T-helper 17 cell (primary cell): ENCODE results near the gene GRIK2. TPM values are rescaled to one million over a fixed set of nuclear protein-coding genes. Genes with fewer than 3 reads are reported as not detected.

Source experiments
- ATAC-seq: fragments of 150-1000 bp; cut with Tn5 transposase; 2 replicates; pipeline ENCODE4 v1.10.0; 2021; ENCODE audit warnings: mild to moderate bottlenecking, moderate library complexity
- DNase-seq, 3 donors: peaks; one replicate each; pipeline versions ENCODE4 v3.0.0 to v3.0.0-alpha.2; 2020 to 2021
- H3K9me3 ChIP-seq: one replicate; pipeline ENCODE4 v1.7.0; 2013; ENCODE audit warnings: low read length, mild to moderate bottlenecking; ENCODE audit not compliant: control insufficient read depth, poor library complexity, severe bottlenecking
- H3K27ac Mint-ChIP-seq: one replicate; pipeline ENCODE4 v1.8.0; 2022; ENCODE audit warnings: mild to moderate bottlenecking, moderate library complexity, mixed read lengths
- H3K27me3 Mint-ChIP-seq: one replicate; pipeline ENCODE4 v1.8.0; 2022; ENCODE audit warnings: mixed read lengths
- H3K36me3 Mint-ChIP-seq: one replicate; pipeline ENCODE4 v1.8.0; 2022; ENCODE audit warnings: low read depth, mixed read lengths
- H3K4me1 Mint-ChIP-seq: one replicate; pipeline ENCODE4 v1.8.0; 2022; ENCODE audit warnings: mild to moderate bottlenecking, mixed read lengths
- H3K4me3 Mint-ChIP-seq: one replicate; pipeline ENCODE4 v1.8.0; 2022; ENCODE audit warnings: mild to moderate bottlenecking, moderate library complexity, mixed read lengths
- total RNA-seq, 4 donors: library from RNA in 2 of 4; stranded (reverse) in 2 of 4; gene quantifications; one replicate each; pipeline ENCODE4 v1.2.3 and lab custom pipeline; 2022 to 2026

GRIK2 gene
- total RNA-seq, 2 donors from 2014 or later: not detected

GRCh38 chr6:101711518-101711917 is 318.0 kb downstream of the GRIK2 start:
- H3K4me3 Mint-ChIP-seq: no peak overlapping the region
- no peak for DNase-seq
- no peaks in the 10 kb centered on the region for H3K27me3 Mint-ChIP-seq
- no peak overlapping the region for H3K27ac Mint-ChIP-seq
- H3K36me3 Mint-ChIP-seq: no peaks in the 10 kb centered on the region
- H3K4me1 Mint-ChIP-seq: no peaks in the 10 kb centered on the region
- no peaks in the 10 kb centered on the region for H3K9me3 ChIP-seq
- ATAC-seq: no peak

- ATAC-seq (no peak), DNase-seq (no peak)
Observed at GRCh38 chr6:101716387-101716786, 322.9 kb downstream of the GRIK2 start.

GRCh38 chr6:101716810-101717209 is 323.3 kb downstream of the GRIK2 start:
- no peaks in the 10 kb centered on the region for H3K36me3 Mint-ChIP-seq
- no peaks in the 10 kb centered on the region for H3K9me3 ChIP-seq
- H3K27me3 Mint-ChIP-seq: no peaks in the 10 kb centered on the region
- H3K4me3 Mint-ChIP-seq: no peak overlapping the region
- ATAC-seq: no peak
- no peaks in the 10 kb centered on the region for H3K4me1 Mint-ChIP-seq
- no peak for DNase-seq
- H3K27ac Mint-ChIP-seq: no peak overlapping the region

More at GRCh38 chr6:101716387-101716786, 322.9 kb downstream of the GRIK2 start:
- Mint-ChIP-seq H3K27ac (no peak overlapping the region), H3K36me3 (no peaks in the 10 kb centered on the region), H3K27me3 (no peaks in the 10 kb centered on the region), H3K4me1 (no peaks in the 10 kb centered on the region), H3K4me3 (no peak overlapping the region)
- no peaks in the 10 kb centered on the region for H3K9me3 ChIP-seq

GRCh38 chr6:101719521-101719920 is 326.0 kb downstream of the GRIK2 start:
- ATAC-seq (no peak), DNase-seq (no peak)
- Mint-ChIP-seq H3K27me3 (no peaks in the 10 kb centered on the region), H3K36me3 (no peaks in the 10 kb centered on the region), H3K27ac (no peak overlapping the region), H3K4me3 (no peak overlapping the region), H3K4me1 (no peaks in the 10 kb centered on the region)
- H3K9me3 ChIP-seq: no peaks in the 10 kb centered on the region

- no peaks in the 10 kb centered on the region for H3K4me1 Mint-ChIP-seq
- DNase-seq (no peak), ATAC-seq (no peak)
- no peaks in the 10 kb centered on the region for H3K36me3 Mint-ChIP-seq
- no peaks in the 10 kb centered on the region for H3K9me3 ChIP-seq
- H3K27me3 Mint-ChIP-seq: no peaks in the 10 kb centered on the region
- no peak overlapping the region for H3K4me3 Mint-ChIP-seq
- H3K27ac Mint-ChIP-seq: no peak overlapping the region
Observed at GRCh38 chr6:101722471-101722870, 329.0 kb downstream of the GRIK2 start.

- no peak overlapping the region for H3K4me3 Mint-ChIP-seq
- DNase-seq (no peak), ATAC-seq (no peak)
- H3K27me3 Mint-ChIP-seq: no peaks in the 10 kb centered on the region
- no peaks in the 10 kb centered on the region for H3K4me1 Mint-ChIP-seq
- H3K36me3 Mint-ChIP-seq: no peaks in the 10 kb centered on the region
- H3K27ac Mint-ChIP-seq: no peak overlapping the region
- no peaks in the 10 kb centered on the region for H3K9me3 ChIP-seq
Observed at GRCh38 chr6:101722991-101723579, 329.6 kb downstream of the GRIK2 start.

GRCh38 chr6:101728388-101728787 is 334.9 kb downstream of the GRIK2 start:
- ATAC-seq: no peak
- no peaks in the 10 kb centered on the region for H3K9me3 ChIP-seq
- H3K27ac Mint-ChIP-seq: no peak overlapping the region

GRCh38 chr6:101728956-101729355 is 335.4 kb downstream of the GRIK2 start:
- no peak for DNase-seq
- Mint-ChIP-seq H3K4me1 (no peaks in the 10 kb centered on the region), H3K4me3 (no peak overlapping the region), H3K36me3 (no peaks in the 10 kb centered on the region), H3K27ac (no peak overlapping the region), H3K27me3 (no peaks in the 10 kb centered on the region)
- H3K9me3 ChIP-seq: no peaks in the 10 kb centered on the region
- ATAC-seq: no peak

More at GRCh38 chr6:101728388-101728787, 334.9 kb downstream of the GRIK2 start:
- no peaks in the 10 kb centered on the region for H3K27me3 Mint-ChIP-seq
- H3K36me3 Mint-ChIP-seq: no peaks in the 10 kb centered on the region
- no peaks in the 10 kb centered on the region for H3K4me1 Mint-ChIP-seq
- H3K4me3 Mint-ChIP-seq: no peak overlapping the region
- no peak for DNase-seq

- H3K27ac Mint-ChIP-seq: no peak overlapping the region
- ATAC-seq (no peak), DNase-seq (no peak)
- H3K36me3 Mint-ChIP-seq: no peaks in the 10 kb centered on the region
- no peaks in the 10 kb centered on the region for H3K9me3 ChIP-seq
- no peaks in the 10 kb centered on the region for H3K4me1 Mint-ChIP-seq
- no peaks in the 10 kb centered on the region for H3K27me3 Mint-ChIP-seq
- H3K4me3 Mint-ChIP-seq: no peak overlapping the region
Observed at GRCh38 chr6:101730954-101731353, 337.4 kb downstream of the GRIK2 start.

- no peak overlapping the region for H3K27ac Mint-ChIP-seq
- no peaks in the 10 kb centered on the region for H3K9me3 ChIP-seq
- no peak overlapping the region for H3K4me3 Mint-ChIP-seq
- no peaks in the 10 kb centered on the region for H3K27me3 Mint-ChIP-seq
- H3K36me3 Mint-ChIP-seq: no peaks in the 10 kb centered on the region
- no peaks in the 10 kb centered on the region for H3K4me1 Mint-ChIP-seq
- no peak for DNase-seq
- no peak for ATAC-seq
Observed at GRCh38 chr6:101733899-101734298, 340.4 kb downstream of the GRIK2 start.

GRCh38 chr6:101738481-101738880 is 345.0 kb downstream of the GRIK2 start:
- Mint-ChIP-seq H3K27ac (no peak overlapping the region), H3K36me3 (no peaks in the 10 kb centered on the region), H3K27me3 (no peaks in the 10 kb centered on the region), H3K4me3 (no peak overlapping the region), H3K4me1 (no peaks in the 10 kb centered on the region)
- no peaks in the 10 kb centered on the region for H3K9me3 ChIP-seq
- DNase-seq (no peak), ATAC-seq (no peak)

- no peak for ATAC-seq
- Mint-ChIP-seq H3K27me3 (no peaks in the 10 kb centered on the region), H3K27ac (no peak overlapping the region), H3K4me1 (no peaks in the 10 kb centered on the region), H3K36me3 (no peaks in the 10 kb centered on the region), H3K4me3 (no peak overlapping the region)
- DNase-seq: no peak
- H3K9me3 ChIP-seq: no peaks in the 10 kb centered on the region
Observed at GRCh38 chr6:101740631-101741030, 347.1 kb downstream of the GRIK2 start.

GRCh38 chr6:101741474-101742171 is 348.1 kb downstream of the GRIK2 start:
- H3K36me3 Mint-ChIP-seq: no peaks in the 10 kb centered on the region
- DNase-seq (no peak), ATAC-seq (no peak)
- no peaks in the 10 kb centered on the region for H3K27me3 Mint-ChIP-seq
- no peak overlapping the region for H3K4me3 Mint-ChIP-seq
- H3K27ac Mint-ChIP-seq: no peak overlapping the region
- H3K9me3 ChIP-seq: no peaks in the 10 kb centered on the region
- no peaks in the 10 kb centered on the region for H3K4me1 Mint-ChIP-seq

- ATAC-seq (no peak), DNase-seq (no peak)
- H3K27me3 Mint-ChIP-seq: no peaks in the 10 kb centered on the region
- no peaks in the 10 kb centered on the region for H3K4me1 Mint-ChIP-seq
- H3K27ac Mint-ChIP-seq: no peak overlapping the region
- no peak overlapping the region for H3K4me3 Mint-ChIP-seq
- no peaks in the 10 kb centered on the region for H3K36me3 Mint-ChIP-seq
- no peaks in the 10 kb centered on the region for H3K9me3 ChIP-seq
Observed at GRCh38 chr6:101747160-101747559, 353.7 kb downstream of the GRIK2 start.
